Rectal smooth muscle tissue (tissue), 1 donor: ENCODE data around the gene NAA30.

Experiments
- H3K27ac ChIP-seq: one replicate; pipeline ENCODE4 v1.7.0; 2013; ENCODE audit warnings: low read depth, low read length, inconsistent platforms
- H3K27me3 ChIP-seq: one replicate; pipeline ENCODE4 v1.7.0; 2013; ENCODE audit warnings: low read length; ENCODE audit not compliant: control insufficient read depth, insufficient read depth
- H3K36me3 ChIP-seq: one replicate; pipeline ENCODE4 v1.7.0; 2013; ENCODE audit warnings: low read length; ENCODE audit not compliant: control insufficient read depth, insufficient read depth
- H3K4me1 ChIP-seq: one replicate; pipeline ENCODE4 v1.7.0; 2013; ENCODE audit warnings: low read length; ENCODE audit not compliant: control insufficient read depth, insufficient read depth
- H3K4me3 ChIP-seq: one replicate; pipeline ENCODE4 v1.7.0; 2013; ENCODE audit warnings: low read length
- H3K9ac ChIP-seq: one replicate; pipeline ENCODE4 v1.7.0; 2013; ENCODE audit warnings: low read length

NAA30 gene

GRCh38 chr14:57402173-57402852 lies 11.9 kb downstream of the NAA30 start:
- Histone ChIP-seq H3K9ac (no peak overlapping the region), H3K4me1 (peaks cover 4% of the 10 kb centered on the region), H3K4me3 (no peak overlapping the region), H3K27me3 (no peaks in the 10 kb centered on the region), H3K27ac (no peak overlapping the region), H3K36me3 (peaks cover 11% of the 10 kb centered on the region)

- Histone ChIP-seq H3K27ac (no peak overlapping the region), H3K4me1 (peaks cover 4% of the 10 kb centered on the region), H3K27me3 (no peaks in the 10 kb centered on the region), H3K36me3 (peaks cover 11% of the 10 kb centered on the region), H3K9ac (no peak overlapping the region), H3K4me3 (no peak overlapping the region)
Observed at GRCh38 chr14:57403521-57403864, 13.1 kb downstream of the NAA30 start.

- Histone ChIP-seq H3K4me1 (peaks cover 4% of the 10 kb centered on the region), H3K9ac (no peak overlapping the region), H3K4me3 (no peak overlapping the region), H3K27ac (no peak overlapping the region), H3K36me3 (peaks cover 8% of the 10 kb centered on the region), H3K27me3 (no peaks in the 10 kb centered on the region)
Observed at GRCh38 chr14:57405562-57405961, 15.2 kb downstream of the NAA30 start.

GRCh38 chr14:57408037-57408436 lies 17.7 kb downstream of the NAA30 start:
- H3K36me3 ChIP-seq, result peaks cover 8% of the 10 kb centered on the region

GRCh38 chr14:57408634-57409033 lies 18.2 kb downstream of the NAA30 start:
- H3K4me1 ChIP-seq, result no peaks in the 10 kb centered on the region
- peaks cover 8% of the 10 kb centered on the region for H3K36me3 ChIP-seq
- no peak overlapping the region for H3K4me3 ChIP-seq
- no peak overlapping the region for H3K27ac ChIP-seq
- no peaks in the 10 kb centered on the region for H3K27me3 ChIP-seq
- no peak overlapping the region for H3K9ac ChIP-seq

More at GRCh38 chr14:57408037-57408436, 17.7 kb downstream of the NAA30 start:
- H3K9ac ChIP-seq, result no peak overlapping the region
- no peak overlapping the region for H3K4me3 ChIP-seq
- H3K4me1 ChIP-seq, result no peaks in the 10 kb centered on the region
- no peaks in the 10 kb centered on the region for H3K27me3 ChIP-seq
- no peak overlapping the region for H3K27ac ChIP-seq

- Histone ChIP-seq H3K27ac (no peak overlapping the region), H3K36me3 (no peaks in the 10 kb centered on the region), H3K4me1 (no peaks in the 10 kb centered on the region), H3K9ac (no peak overlapping the region), H3K27me3 (no peaks in the 10 kb centered on the region), H3K4me3 (no peak overlapping the region)
Observed at GRCh38 chr14:57412341-57412740, 22.0 kb downstream of the NAA30 start.

- Histone ChIP-seq H3K36me3 (no peaks in the 10 kb centered on the region), H3K4me3 (no peak overlapping the region), H3K27me3 (no peaks in the 10 kb centered on the region), H3K27ac (no peak overlapping the region), H3K9ac (no peak overlapping the region), H3K4me1 (no peaks in the 10 kb centered on the region)
Observed at GRCh38 chr14:57413849-57414248, 23.5 kb downstream of the NAA30 start.

- H3K4me1 ChIP-seq, result no peaks in the 10 kb centered on the region
- no peak overlapping the region for H3K27ac ChIP-seq
- H3K36me3 ChIP-seq, result no peaks in the 10 kb centered on the region
- no peaks in the 10 kb centered on the region for H3K27me3 ChIP-seq
- no peak overlapping the region for H3K4me3 ChIP-seq
- no peak overlapping the region for H3K9ac ChIP-seq
Observed at GRCh38 chr14:57417228-57417627, 26.8 kb downstream of the NAA30 start.

GRCh38 chr14:57418999-57419398 lies 28.6 kb downstream of the NAA30 start:
- no peak overlapping the region for H3K27ac ChIP-seq
- no peaks in the 10 kb centered on the region for H3K27me3 ChIP-seq
- no peak overlapping the region for H3K9ac ChIP-seq

GRCh38 chr14:57420033-57420432 lies 29.6 kb downstream of the NAA30 start:
- Histone ChIP-seq H3K27me3 (no peaks in the 10 kb centered on the region), H3K27ac (no peak overlapping the region), H3K4me3 (no peak overlapping the region), H3K36me3 (no peaks in the 10 kb centered on the region), H3K9ac (no peak overlapping the region), H3K4me1 (no peaks in the 10 kb centered on the region)

More at GRCh38 chr14:57418999-57419398, 28.6 kb downstream of the NAA30 start:
- no peaks in the 10 kb centered on the region for H3K36me3 ChIP-seq
- no peak overlapping the region for H3K4me3 ChIP-seq
- H3K4me1 ChIP-seq, result no peaks in the 10 kb centered on the region

- Histone ChIP-seq H3K4me1 (no peaks in the 10 kb centered on the region), H3K9ac (no peak overlapping the region), H3K27me3 (no peaks in the 10 kb centered on the region), H3K36me3 (no peaks in the 10 kb centered on the region), H3K4me3 (no peak overlapping the region), H3K27ac (no peak overlapping the region)
Observed at GRCh38 chr14:57420986-57421385, 30.6 kb downstream of the NAA30 start.

- no peaks in the 10 kb centered on the region for H3K4me1 ChIP-seq
- H3K36me3 ChIP-seq, result no peaks in the 10 kb centered on the region
- H3K27ac ChIP-seq, result no peak overlapping the region
- no peaks in the 10 kb centered on the region for H3K27me3 ChIP-seq
- H3K9ac ChIP-seq, result no peak overlapping the region
- no peak overlapping the region for H3K4me3 ChIP-seq
Observed at GRCh38 chr14:57435923-57436322, 45.5 kb downstream of the NAA30 start.

- Histone ChIP-seq H3K27ac (no peak overlapping the region), H3K27me3 (no peaks in the 10 kb centered on the region), H3K36me3 (no peaks in the 10 kb centered on the region), H3K9ac (no peak overlapping the region), H3K4me3 (no peak overlapping the region), H3K4me1 (no peaks in the 10 kb centered on the region)
Observed at GRCh38 chr14:57461777-57462320, 71.5 kb downstream of the NAA30 start.
